GM21723 (cell line): ENCODE measurements around the gene RPS6KA5.
"Not testable (repeated sequence)": the region's sequence is repeated elsewhere in the genome, so short reads cannot be mapped to it uniquely, and the experiment has no call there.

Source experiments
- ATAC-seq: cut with Tn5 transposase; IDR thresholded peaks from one replicate; pipeline ENCODE4 v1.9.1; 2021; ENCODE audit warnings: mild to moderate bottlenecking, moderate library complexity; ENCODE audit not compliant: unreplicated experiment

The RPS6KA5 gene

GRCh38 chr14:90991690-90992443 lies 68.6 kb downstream of the RPS6KA5 start:
- ATAC-seq, result no peak

- ATAC-seq, result no peak
Observed at GRCh38 chr14:90990141-90990540, 70.3 kb downstream of the RPS6KA5 start.

- ATAC-seq, result no peak
Observed at GRCh38 chr14:90987140-90987539, 73.3 kb downstream of the RPS6KA5 start.

GRCh38 chr14:90986510-90986909 lies 73.9 kb downstream of the RPS6KA5 start:
- ATAC-seq, result no peak

- peak; percentile 94 for ATAC-seq
Observed at GRCh38 chr14:90985601-90986242, 74.7 kb downstream of the RPS6KA5 start.

GRCh38 chr14:90983560-90983959 lies 76.9 kb downstream of the RPS6KA5 start:
- ATAC-seq, result no peak

- no peak for ATAC-seq
Observed at GRCh38 chr14:90981636-90982035, 78.8 kb downstream of the RPS6KA5 start.

GRCh38 chr14:90980636-90981035 lies 79.8 kb downstream of the RPS6KA5 start:
- ATAC-seq, result not testable (repeated sequence)

- no peak for ATAC-seq
Observed at GRCh38 chr14:90979515-90979914, 80.9 kb downstream of the RPS6KA5 start.

- ATAC-seq, result no peak
Observed at GRCh38 chr14:90976101-90976500, 84.3 kb downstream of the RPS6KA5 start.

GRCh38 chr14:90971687-90972086 lies 88.8 kb downstream of the RPS6KA5 start:
- ATAC-seq, result no peak

GRCh38 chr14:90970167-90970600 lies 90.3 kb downstream of the RPS6KA5 start:
- no peak for ATAC-seq

GRCh38 chr14:90969531-90970166 lies 90.8 kb downstream of the RPS6KA5 start:
- no peak for ATAC-seq

GRCh38 chr14:90968025-90968424 lies 92.4 kb downstream of the RPS6KA5 start:
- ATAC-seq, result no peak

- no peak for ATAC-seq
Observed at GRCh38 chr14:90966493-90966892, 93.9 kb downstream of the RPS6KA5 start.

- ATAC-seq, result no peak
Observed at GRCh38 chr14:90965765-90966164, 94.7 kb downstream of the RPS6KA5 start.

GRCh38 chr14:90963343-90963742 lies 97.1 kb downstream of the RPS6KA5 start:
- no peak for ATAC-seq

- no peak for ATAC-seq
Observed at GRCh38 chr14:90962505-90963109, 97.8 kb downstream of the RPS6KA5 start.

- no peak for ATAC-seq
Observed at GRCh38 chr14:90960818-90961217, 99.6 kb downstream of the RPS6KA5 start.

GRCh38 chr14:90959344-90959743 lies 101.1 kb downstream of the RPS6KA5 start:
- no peak for ATAC-seq

- ATAC-seq, result no peak
Observed at GRCh38 chr14:90956273-90956672, 104.2 kb downstream of the RPS6KA5 start.
